Sigmoid colon (tissue), 7 donors: ENCODE results near the gene LARP4. TPM values are rescaled to one million over a fixed set of nuclear protein-coding genes. Genes with fewer than 3 reads are reported as not detected.
"Not testable (repeated sequence)": the region's sequence is repeated elsewhere in the genome, so short reads cannot be mapped to it uniquely, and the experiment has no call there.

Experiments
- DNase-seq: peaks from one replicate; pipeline ENCODE4 v3.0.0-alpha.2; 2019
- H3K27ac ChIP-seq, 4 donors: fragments of 200-600 bp; sonication (generic); one replicate each; pipeline ENCODE4 v1.5.1; 2016 to 2019; ENCODE audit warnings: mild to moderate bottlenecking in 1 of 4
- H3K27me3 ChIP-seq, 3 donors: fragments of 200-600 bp; sonication (generic); one replicate each; pipeline ENCODE4 v1.5.1; 2019; ENCODE audit warnings: mild to moderate bottlenecking in 1 of 3
- H3K36me3 ChIP-seq, 4 donors: fragments of 200-600 bp; sonication (generic); one replicate each; pipeline ENCODE4 v1.5.1; 2016 to 2019
- H3K4me1 ChIP-seq, 4 donors: fragments of 200-600 bp; sonication (generic); one replicate each; pipeline ENCODE4 v1.5.1; 2017 to 2019
- H3K4me3 ChIP-seq, 4 donors: fragments of 200-600 bp; sonication (generic); one replicate each; pipeline ENCODE4 v1.5.1; 2017 to 2019; ENCODE audit warnings: mild to moderate bottlenecking in 2 of 4, moderate library complexity in 1 of 4
- H3K9me3 ChIP-seq, 4 donors: fragments of 200-600 bp in 3 of 4; sonication (generic) in 3 of 4; one replicate each; pipeline versions ENCODE4 v1.5.1 to v1.6.1; 2013 to 2019
- CTCF ChIP-seq, 4 experiments: fragments of 450-650 bp in 3 of 4; fragments of 200-600 bp in 1 of 4; IDR thresholded peaks; one replicate each; pipeline ENCODE4 v1.5.1; 2016 to 2019; ENCODE audit warnings: antibody characterized with exemption in 4 of 4, mild to moderate bottlenecking in 3 of 4, moderate library complexity in 2 of 4
- EP300 ChIP-seq, 4 donors: sonication (generic); formaldehyde crosslinking; IDR thresholded peaks; one replicate each; pipeline ENCODE4 v1.6.1; 2017; ENCODE audit warnings: antibody characterized with exemption in 4 of 4
- POLR2A ChIP-seq, 2 donors: fragments of 450-650 bp; IDR thresholded peaks; one replicate each; pipeline ENCODE4 v1.6.1; 2016; ENCODE audit warnings: antibody characterized with exemption in 2 of 2, mild to moderate bottlenecking in 2 of 2, moderate library complexity in 2 of 2
- POLR2AphosphoS5 ChIP-seq, 4 donors: sonication (generic); formaldehyde crosslinking; IDR thresholded peaks; one replicate each; pipeline ENCODE4 v1.6.1; 2017; ENCODE audit warnings: antibody characterized with exemption in 4 of 4
- WGBS, 2 donors: extraction: QIAGEN DNeasy Blood & Tissue Kit; methylation state at CpG; one replicate each; pipeline ENCODE4 v1.1.7; 2013; 5-methylcytosine and 5-hydroxymethylcytosine counted together
- intact Hi-C: fragments of 100-400 bp; cut with DNase I; formaldehyde crosslinking; loops from one replicate; pipeline ENCODE4 v1.15.1; 2023
- polyA plus RNA-seq, 3 donors: library from polyadenylated mRNA; stranded (reverse); fragments of 200-250 nt; gene quantifications; one replicate each; pipeline ENCODE4 v1.2.3, GENCODE V29; 2013
- total RNA-seq, 4 donors: library from RNA; depleted of rRNA; stranded (reverse); fragments of >200 nt; gene quantifications; one replicate each; pipeline ENCODE4 v1.1.0, GENCODE V29; 2016
- donor health status: healthy with polysubstance abuse.
- donor health status: Bipolar disorder and iron deficiency.
- donor health status: healthy.

LARP4 gene
- total and polyA plus RNA-seq, 7 donors: 4.9 to 78.4 (median 51.9) TPM

- Histone ChIP-seq H3K4me3 (no peak overlapping the region), H3K9me3 (no peaks in the 10 kb centered on the region), H3K36me3 (no peaks in the 10 kb centered on the region), H3K27ac (no peak overlapping the region), H3K27me3 (no peaks in the 10 kb centered on the region), H3K4me1 (peaks cover 0 to 34% (median 11%) of the 10 kb centered on the region in 4 donors)
- TF ChIP-seq CTCF (IDR thresholded peaks at IDR 0.05): no peak
- no peak for TF ChIP-seq EP300 (IDR thresholded peaks at IDR 0.05)
- no peak for TF ChIP-seq POLR2A (IDR thresholded peaks at IDR 0.05)
- TF ChIP-seq POLR2AphosphoS5 (IDR thresholded peaks at IDR 0.05): no peak
- no peak for DNase-seq
- WGBS, 2 donors: 95% methylated on average over 9 of the region's 9 CpGs
- intact Hi-C loops: no loop called here
Measured at GRCh38 chr12:50411051-50411660, 10.5 kb downstream of the LARP4 start.

- no peak overlapping the region for H3K4me3 ChIP-seq
- H3K36me3 ChIP-seq: peaks cover 0 to 8% (median 0%) of the 10 kb centered on the region in 4 donors
- intact Hi-C loops: no loop called here
- TF ChIP-seq CTCF (IDR thresholded peaks at IDR 0.05) (no peak), EP300 (IDR thresholded peaks at IDR 0.05) (no peak)
- H3K9me3 ChIP-seq: no peaks in the 10 kb centered on the region
- 96% methylated on average over 6 of the region's 6 CpGs for WGBS, 2 donors
- no peak for DNase-seq
- H3K27me3 ChIP-seq: no peaks in the 10 kb centered on the region
- peaks cover 0 to 18% (median 4%) of the 10 kb centered on the region in 4 donors for H3K4me1 ChIP-seq
- H3K27ac ChIP-seq: no peak overlapping the region
Measured at GRCh38 chr12:50415899-50416479, 15.3 kb downstream of the LARP4 start.

- no peaks in the 10 kb centered on the region for H3K9me3 ChIP-seq
- H3K27me3 ChIP-seq: no peaks in the 10 kb centered on the region
- WGBS, 2 donors: 49 to 77% methylated on average over 5 of the region's 5 CpGs
- peaks cover 0 to 8% (median 0%) of the 10 kb centered on the region in 4 donors for H3K36me3 ChIP-seq
- TF ChIP-seq EP300 (IDR thresholded peaks at IDR 0.05) (no peak), CTCF (IDR thresholded peaks at IDR 0.05) (no peak), POLR2AphosphoS5 (IDR thresholded peaks at IDR 0.05) (no peak), POLR2A (IDR thresholded peaks at IDR 0.05) (no peak)
- no peak overlapping the region for H3K4me3 ChIP-seq
- H3K4me1 ChIP-seq: peaks cover 0 to 12% (median 0%) of the 10 kb centered on the region in 4 donors
- intact Hi-C loops: no loop called here
- no peak for DNase-seq
- no peak overlapping the region for H3K27ac ChIP-seq
Measured at GRCh38 chr12:50419112-50419909, 18.6 kb downstream of the LARP4 start.

- H3K27me3 ChIP-seq, H3K36me3 ChIP-seq, H3K9me3 ChIP-seq, DNase-seq, intact Hi-C loops, H3K27ac ChIP-seq, H3K4me3 ChIP-seq: not testable (repeated sequence)
- 92 to 95% methylated on average over 10 of the region's 10 CpGs for WGBS, 2 donors
- peaks cover 0 to 12% (median 3%) of the 10 kb centered on the region in 4 donors for H3K4me1 ChIP-seq
Measured at GRCh38 chr12:50422855-50423254, 22.2 kb downstream of the LARP4 start.

GRCh38 chr12:50423342-50423741, 22.7 kb downstream of the LARP4 start:
- intact Hi-C loops, DNase-seq, H3K27me3 ChIP-seq, H3K27ac ChIP-seq, H3K4me3 ChIP-seq, H3K36me3 ChIP-seq, H3K9me3 ChIP-seq: not testable (repeated sequence)
- peaks cover 0 to 12% (median 3%) of the 10 kb centered on the region in 4 donors for H3K4me1 ChIP-seq
- WGBS, 2 donors: 91 to 92% methylated on average over 10 of the region's 10 CpGs
